DND-41 (cell line): Measurements from ENCODE around the gene GSG1L2.

Source experiments
- ATAC-seq: fragments of 200-7000 bp; cut with Tn5 transposase; 3 replicates; pipeline ENCODE4 v1.9.1; 2021; ENCODE audit warnings: low read depth; ENCODE audit not compliant: insufficient read depth
- DNase-seq: peaks from one replicate; pipeline ENCODE4 v3.0.0-alpha.2; 2020
- H2AFZ ChIP-seq: 2 replicates; pipeline ENCODE4 v1.6.0; 2012; ENCODE audit warnings: low read depth, low read length
- H3K27ac ChIP-seq: 2 replicates; pipeline ENCODE4 v1.5.1; 2012; ENCODE audit warnings: low read length, inconsistent platforms
- H3K27me3 ChIP-seq: fragments of 200-600 bp; sonication (generic); 2 replicates; pipeline ENCODE4 v1.6.0; 2012; ENCODE audit warnings: low read length, mild to moderate bottlenecking, inconsistent platforms; ENCODE audit not compliant: insufficient read depth, poor library complexity
- H3K36me3 ChIP-seq: 2 replicates; pipeline ENCODE4 v1.5.1; 2012; ENCODE audit warnings: low read length, inconsistent platforms; ENCODE audit not compliant: insufficient read depth
- H3K4me1 ChIP-seq: 2 replicates; pipeline ENCODE4 v1.5.1; 2012; ENCODE audit warnings: mild to moderate bottlenecking, low read length; ENCODE audit not compliant: insufficient read depth
- H3K4me2 ChIP-seq: 2 replicates; pipeline ENCODE4 v1.6.0; 2012; ENCODE audit warnings: mild to moderate bottlenecking, moderate library complexity, low read length, inconsistent platforms; ENCODE audit not compliant: insufficient read depth
- H3K4me3 ChIP-seq, 2 experiments: fragments of 200-600 bp in 1 of 2; shearing (Covaris generic) in 1 of 2; 2 replicates each; pipeline ENCODE4 v1.5.1; 2012 to 2016; ENCODE audit warnings: inconsistent platforms in 2 of 2, low read length in 2 of 2, mild to moderate bottlenecking in 2 of 2, low read depth in 1 of 2, moderate library complexity in 1 of 2
- H3K79me2 ChIP-seq: 2 replicates; pipeline ENCODE4 v1.6.0; 2012; ENCODE audit warnings: low read length, inconsistent platforms; ENCODE audit not compliant: insufficient read depth
- H3K9ac ChIP-seq: 2 replicates; pipeline ENCODE4 v1.6.0; 2012; ENCODE audit warnings: low read depth, mild to moderate bottlenecking, inconsistent platforms, low read length, moderate library complexity
- H3K9me3 ChIP-seq: 2 replicates; pipeline ENCODE4 v1.5.1; 2012; ENCODE audit warnings: low read length, moderate library complexity, mild to moderate bottlenecking, inconsistent platforms; ENCODE audit not compliant: insufficient read depth, severe bottlenecking
- H4K20me1 ChIP-seq: 2 replicates; pipeline ENCODE4 v1.6.0; 2012; ENCODE audit warnings: low read length; ENCODE audit not compliant: insufficient read depth
- CTCF ChIP-seq: IDR thresholded peaks from 2 replicates; pipeline ENCODE4 v1.5.1; 2012; ENCODE audit warnings: borderline replicate concordance, low read length, moderate library complexity, mild to moderate bottlenecking; ENCODE audit not compliant: poor library complexity, severe bottlenecking; ENCODE audit errors: extremely low read depth
- EZH2 ChIP-seq: IDR thresholded peaks from 3 replicates; pipeline ENCODE4 v1.6.1; 2012; ENCODE audit warnings: borderline replicate concordance, low read depth, mild to moderate bottlenecking, moderate library complexity, low read length, inconsistent platforms; ENCODE audit not compliant: severe bottlenecking

GSG1L2 gene

GRCh38 chr17:9837551-9838471 lies 15.9 kb upstream of the GSG1L2 start:
- no peak overlapping the region for H2AFZ ChIP-seq
- H3K9ac ChIP-seq: no peak overlapping the region
- no peak overlapping the region for H3K27ac ChIP-seq
- H3K4me2 ChIP-seq: no peak overlapping the region
- H3K79me2 ChIP-seq: no peaks in the 10 kb centered on the region
- no peaks in the 10 kb centered on the region for H3K4me1 ChIP-seq
- H4K20me1 ChIP-seq: no peaks in the 10 kb centered on the region
- no peak for TF ChIP-seq CTCF
- no peak for TF ChIP-seq EZH2
- DNase-seq (no peak), ATAC-seq (no peak)
- H3K27me3 ChIP-seq: peaks cover 6% of the 10 kb centered on the region
- no peaks in the 10 kb centered on the region for H3K9me3 ChIP-seq
- no peaks in the 10 kb centered on the region for H3K36me3 ChIP-seq
- H3K4me3 ChIP-seq: no peak overlapping the region

- H3K9me3 ChIP-seq: no peaks in the 10 kb centered on the region
- H3K27me3 ChIP-seq: peaks cover 6% of the 10 kb centered on the region
- H3K4me1 ChIP-seq: no peaks in the 10 kb centered on the region
- H3K9ac ChIP-seq: no peak overlapping the region
- no peak for DNase-seq
- TF ChIP-seq CTCF (no peak), EZH2 (no peak)
- no peaks in the 10 kb centered on the region for H3K36me3 ChIP-seq
- H3K4me2 ChIP-seq: no peak overlapping the region
- H3K79me2 ChIP-seq: no peaks in the 10 kb centered on the region
- no peak overlapping the region for H2AFZ ChIP-seq
- ATAC-seq: no peak
- H3K27ac ChIP-seq: no peak overlapping the region
- no peaks in the 10 kb centered on the region for H4K20me1 ChIP-seq
- no peak overlapping the region for H3K4me3 ChIP-seq
These were observed 12.0 kb upstream of the GSG1L2 start for GRCh38 chr17:9833922-9834321.

- DNase-seq (no peak), ATAC-seq (no peak)
- H2AFZ ChIP-seq: no peak overlapping the region
- peaks cover 4% of the 10 kb centered on the region for H3K27me3 ChIP-seq
- H3K36me3 ChIP-seq: no peaks in the 10 kb centered on the region
- no peaks in the 10 kb centered on the region for H3K4me1 ChIP-seq
- no peak overlapping the region for H3K9ac ChIP-seq
- no peaks in the 10 kb centered on the region for H4K20me1 ChIP-seq
- TF ChIP-seq EZH2 (no peak), CTCF (no peak)
- no peaks in the 10 kb centered on the region for H3K79me2 ChIP-seq
- H3K4me2 ChIP-seq: no peak overlapping the region
- H3K4me3 ChIP-seq: no peak overlapping the region
- no peaks in the 10 kb centered on the region for H3K9me3 ChIP-seq
- no peak overlapping the region for H3K27ac ChIP-seq
These were observed 8.8 kb upstream of the GSG1L2 start for GRCh38 chr17:9830711-9831110.
